NT2/D1 (cell line): ENCODE data around the gene FGF11.

ENCODE experiments used
- DNase-seq: peaks from one replicate; pipeline ENCODE4 v3.0.0-alpha.2; 2011; ENCODE audit warnings: low read depth, low spot score
- H3K27me3 ChIP-seq: 2 replicates; pipeline ENCODE4 v1.6.0; 2011; ENCODE audit warnings: mild to moderate bottlenecking; ENCODE audit not compliant: insufficient read length, insufficient read depth
- H3K36me3 ChIP-seq: 2 replicates; pipeline ENCODE4 v1.6.1; 2011; ENCODE audit warnings: mild to moderate bottlenecking, low read length, mixed read lengths; ENCODE audit not compliant: insufficient read depth, insufficient read length
- H3K4me1 ChIP-seq: 2 replicates; pipeline ENCODE4 v1.5.1; 2011; ENCODE audit not compliant: insufficient read depth, insufficient read length
- H3K4me3 ChIP-seq: 2 replicates; pipeline ENCODE4 v1.5.1; 2011; ENCODE audit warnings: low read depth; ENCODE audit not compliant: insufficient read length
- H3K9ac ChIP-seq: 2 replicates; pipeline ENCODE4 v1.6.0; 2011; ENCODE audit warnings: low read depth; ENCODE audit not compliant: insufficient read length
- H3K9me3 ChIP-seq: 2 replicates; pipeline ENCODE4 v1.5.1; 2011; ENCODE audit warnings: mild to moderate bottlenecking, low read length; ENCODE audit not compliant: insufficient read depth
- SUZ12 ChIP-seq: IDR thresholded peaks from 2 replicates; pipeline ENCODE4 v1.6.1; 2011; ENCODE audit not compliant: insufficient read length, insufficient read depth; ENCODE audit errors: extremely low read depth
- YY1 ChIP-seq: IDR thresholded peaks from 2 replicates; pipeline ENCODE4 v1.6.1; 2011; ENCODE audit not compliant: insufficient read length, insufficient read depth
- ZNF274 ChIP-seq: IDR thresholded peaks from 2 replicates; pipeline ENCODE4 v1.6.1; 2011; ENCODE audit warnings: mild to moderate bottlenecking, low read depth, low read length

The FGF11 gene

GRCh38 chr17:7426896-7427489, 12.3 kb upstream of the FGF11 start:
- Histone ChIP-seq H3K27me3 (no peaks in the 10 kb centered on the region), H3K4me1 (no peaks in the 10 kb centered on the region), H3K36me3 (no peaks in the 10 kb centered on the region), H3K4me3 (no peak overlapping the region), H3K9me3 (no peaks in the 10 kb centered on the region), H3K9ac (no peak overlapping the region)
- no peak for DNase-seq
- TF ChIP-seq YY1, result no peak

- Histone ChIP-seq H3K4me1 (no peaks in the 10 kb centered on the region), H3K9ac (no peak overlapping the region), H3K9me3 (no peaks in the 10 kb centered on the region), H3K4me3 (no peak overlapping the region), H3K27me3 (no peaks in the 10 kb centered on the region), H3K36me3 (no peaks in the 10 kb centered on the region)
- no peak for TF ChIP-seq SUZ12
- no peak for TF ChIP-seq ZNF274
- no peak for TF ChIP-seq YY1
- DNase-seq, result no peak
Observed at GRCh38 chr17:7427549-7427948, 11.8 kb upstream of the FGF11 start.

GRCh38 chr17:7428557-7428956, 10.8 kb upstream of the FGF11 start, which contains the start of gene SPEM3:
Gene SPEM3 (plus strand): TSS chr17:7428857. CDS start chr17:7428903, 46 bp downstream.
- Histone ChIP-seq H3K9me3 (no peaks in the 10 kb centered on the region), H3K27me3 (no peaks in the 10 kb centered on the region), H3K4me1 (no peaks in the 10 kb centered on the region), H3K36me3 (no peaks in the 10 kb centered on the region), H3K9ac (no peak within 1 kb of the TSS), H3K4me3 (no peak within 1 kb of the TSS)
- DNase-seq, result no peak
- TF ChIP-seq SUZ12, result no peak
- TF ChIP-seq ZNF274, result no peak
- no peak for TF ChIP-seq YY1

- H3K9me3 ChIP-seq, result no peaks in the 10 kb centered on the region
- no peaks in the 10 kb centered on the region for H3K36me3 ChIP-seq
- no peak for DNase-seq
- no peak overlapping the region for H3K4me3 ChIP-seq
- TF ChIP-seq YY1, result no peak
- TF ChIP-seq SUZ12, result no peak
- TF ChIP-seq ZNF274, result no peak
- H3K4me1 ChIP-seq, result no peaks in the 10 kb centered on the region
- no peaks in the 10 kb centered on the region for H3K27me3 ChIP-seq
- H3K9ac ChIP-seq, result no peak overlapping the region
Observed at GRCh38 chr17:7429722-7430121, 9.6 kb upstream of the FGF11 start.

- H3K4me1 ChIP-seq, result no peaks in the 10 kb centered on the region
- TF ChIP-seq YY1, result no peak
- no peak for TF ChIP-seq ZNF274
- no peak for TF ChIP-seq SUZ12
- H3K36me3 ChIP-seq, result no peaks in the 10 kb centered on the region
- H3K4me3 ChIP-seq, result no peak overlapping the region
- DNase-seq, result no peak
- H3K9ac ChIP-seq, result no peak overlapping the region
- H3K27me3 ChIP-seq, result peaks cover 1% of the 10 kb centered on the region
- H3K9me3 ChIP-seq, result no peaks in the 10 kb centered on the region
Observed at GRCh38 chr17:7431231-7431630, 8.1 kb upstream of the FGF11 start.

- TF ChIP-seq YY1 (no peak), SUZ12 (no peak), ZNF274 (no peak)
- no peak overlapping the region for H3K4me3 ChIP-seq
- H3K9me3 ChIP-seq, result no peaks in the 10 kb centered on the region
- no peaks in the 10 kb centered on the region for H3K4me1 ChIP-seq
- H3K36me3 ChIP-seq, result no peaks in the 10 kb centered on the region
- no peak overlapping the region for H3K9ac ChIP-seq
- peaks cover 6% of the 10 kb centered on the region for H3K27me3 ChIP-seq
- no peak for DNase-seq
Observed at GRCh38 chr17:7432296-7432695, 7.0 kb upstream of the FGF11 start.

- Histone ChIP-seq H3K9me3 (no peaks in the 10 kb centered on the region), H3K9ac (peak overlapping the region; percentile 58), H3K36me3 (no peaks in the 10 kb centered on the region), H3K4me1 (peaks cover 9% of the 10 kb centered on the region), H3K4me3 (peak overlapping the region; percentile 44), H3K27me3 (peaks cover 31% of the 10 kb centered on the region)
- DNase-seq, result no peak
- TF ChIP-seq YY1, result no peak
- TF ChIP-seq ZNF274, result no peak
- TF ChIP-seq SUZ12, result no peak
Observed at GRCh38 chr17:7435676-7436555, 3.4 kb upstream of the FGF11 start.
